Panc1 (cell line): ENCODE data around the gene ZNF462. TPM values are rescaled to one million over a fixed set of nuclear protein-coding genes. Genes with fewer than 3 reads are reported as not detected.

Source experiments
- ATAC-seq: fragments of 200-7000 bp; cut with Tn5 transposase; 2 replicates; pipeline ENCODE4 v1.9.1; 2020; ENCODE audit warnings: mild to moderate bottlenecking, moderate library complexity
- BruUV-seq: library from RNA; stranded (reverse); fragments of 400-500 nt; replicated peaks from 2 replicates; lab custom pipeline; 2021; lab: Mats Ljungman, UMichigan
- CTCF ChIA-PET: fragments of 300-600 bp; sonication (Branson Sonifier 250); formaldehyde crosslinking; loops from one replicate; lab custom pipeline; 2022; ENCODE audit warnings: antibody characterized with exemption; lab: Charles Lee
- POLR2A ChIA-PET: fragments of 300-600 bp; sonication (Branson Sonifier 250); formaldehyde crosslinking; loops from one replicate; lab custom pipeline; 2022; ENCODE audit warnings: antibody characterized with exemption; lab: Charles Lee
- DNase-seq: peaks from one replicate; pipeline ENCODE4 v3.0.0-alpha.2; 2010; ENCODE audit warnings: low read depth, low spot score
- H3K27ac ChIP-seq: 2 replicates; pipeline ENCODE4 v1.5.1; 2011; ENCODE audit warnings: mild to moderate bottlenecking, low read length, inconsistent platforms
- H3K27me3 ChIP-seq: fragments of 200-500 bp; sonication (Bioruptor generic); 2 replicates; pipeline ENCODE4 v1.6.0; 2014; ENCODE audit warnings: low read length, inconsistent platforms; ENCODE audit not compliant: control insufficient read depth, insufficient read depth
- H3K36me3 ChIP-seq: fragments of 200-500 bp; sonication (Bioruptor generic); 2 replicates; pipeline ENCODE4 v1.5.1; 2014; ENCODE audit warnings: inconsistent platforms, mild to moderate bottlenecking, low read length, moderate library complexity; ENCODE audit not compliant: control insufficient read depth, insufficient read depth
- H3K4me1 ChIP-seq: 2 replicates; pipeline ENCODE4 v1.5.1; 2011; ENCODE audit warnings: inconsistent platforms, mild to moderate bottlenecking, low read length, moderate library complexity; ENCODE audit not compliant: control insufficient read depth, insufficient read depth
- H3K4me3 ChIP-seq, 2 experiments: 2 replicates each; pipeline ENCODE4 v1.5.1; 2011 to 2012; ENCODE audit warnings: low read depth in 2 of 2, low read length in 2 of 2, mild to moderate bottlenecking in 2 of 2, inconsistent platforms in 1 of 2, moderate library complexity in 1 of 2
- H3K9me3 ChIP-seq: fragments of 200-500 bp; sonication (Bioruptor generic); 2 replicates; pipeline ENCODE4 v1.5.1; 2014; ENCODE audit warnings: low read depth, mild to moderate bottlenecking, inconsistent platforms, low read length, moderate library complexity; ENCODE audit not compliant: control insufficient read depth, insufficient read depth
- CTCF ChIP-seq: fragments of 450-650 bp; IDR thresholded peaks from 2 replicates; pipeline ENCODE4 v1.5.1; 2017; ENCODE audit warnings: mild to moderate bottlenecking
- POLR2AphosphoS5 ChIP-seq: IDR thresholded peaks from 2 replicates; pipeline ENCODE4 v1.6.1; 2012; ENCODE audit warnings: mild to moderate bottlenecking, low read depth, low read length, moderate library complexity
- REST ChIP-seq, 2 experiments: IDR thresholded peaks; 2 replicates each; pipeline ENCODE4 v1.6.1; 2011 to 2012; ENCODE audit warnings: low read depth in 2 of 2, control low read depth in 1 of 2, low read length in 1 of 2, mild to moderate bottlenecking in 1 of 2, moderate library complexity in 1 of 2; ENCODE audit not compliant: insufficient read depth in 1 of 2
- SIN3A ChIP-seq: IDR thresholded peaks from 2 replicates; pipeline ENCODE4 v1.6.1; 2012; ENCODE audit warnings: low read depth, mild to moderate bottlenecking, low read length, moderate library complexity, borderline replicate concordance; ENCODE audit not compliant: insufficient read depth
- TCF7L2 ChIP-seq: IDR thresholded peaks from 2 replicates; pipeline ENCODE4 v1.6.1; 2011; ENCODE audit warnings: mild to moderate bottlenecking, low read depth, low read length, inconsistent platforms
- in situ Hi-C: cut with HindIII; loops from 2 replicates; pipeline ENCODE4 v1.10.0; 2016; ENCODE audit warnings: low sequenced_read_pairs, low pct_unique_long_range_greater_than_20kb
- intact Hi-C: fragments of 100-400 bp; cut with micrococcal nuclease; formaldehyde crosslinking; loops from one replicate; pipeline ENCODE4 v1.10.0; 2022; ENCODE audit not compliant: unreplicated experiment
- total RNA-seq: library from RNA; stranded (reverse); gene quantifications from one replicate; pipeline ENCODE4 v1.2.1, GENCODE V29; 2021; ENCODE audit not compliant: unreplicated experiment

Gene ZNF462
- total RNA-seq, 1 experiment from 2014 or later, result 34.8 TPM

DNA sequence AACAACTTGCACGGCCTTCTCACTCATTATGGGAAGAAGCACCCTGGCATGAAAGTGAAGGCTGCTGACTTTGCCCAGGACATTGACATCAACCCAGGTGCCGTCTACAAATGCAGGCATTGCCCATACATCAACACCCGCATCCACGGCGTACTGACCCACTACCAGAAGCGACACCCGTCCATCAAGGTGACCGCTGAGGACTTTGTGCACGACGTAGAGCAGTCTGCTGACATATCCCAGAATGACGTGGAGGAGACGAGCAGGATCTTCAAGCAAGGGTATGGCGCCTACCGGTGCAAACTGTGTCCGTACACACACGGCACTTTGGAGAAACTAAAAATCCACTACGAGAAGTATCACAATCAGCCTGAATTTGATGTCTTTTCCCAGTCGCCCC lies 65.4 kb downstream of the ZNF462 start:
- Histone ChIP-seq H3K27me3 (no peaks in the 10 kb centered on the region), H3K9me3 (no peaks in the 10 kb centered on the region), H3K4me1 (no peaks in the 10 kb centered on the region), H3K36me3 (no peaks in the 10 kb centered on the region; the same call in 1 of the 2 replicates), H3K27ac (no peak overlapping the region), H3K4me3 (no peak overlapping the region)
- ATAC-seq, result no peak
- DNase-seq, result no peak
- ChIA-PET POLR2A (no interaction called here), CTCF (no interaction called here)
- intact Hi-C loops, result no loop called here
- TF ChIP-seq SIN3A (no peak), CTCF (no peak), POLR2AphosphoS5 (no peak), TCF7L2 (no peak), REST (IDR thresholded peaks at IDR 0.05; ENCODE audit: insufficient read depth in 1 of 2, low read depth in 2 of 2, low read length in 1 of 2) (no peak)
- no TSS peak for BruUV-seq
- in situ Hi-C loops, result no loop called here

- H3K27me3 ChIP-seq, result no peaks in the 10 kb centered on the region
- no TSS peak for BruUV-seq
- in situ Hi-C loops, result no loop called here
Measured at GRCh38 chr9:106929471-106930177, 66.7 kb downstream of the ZNF462 start.

DNA sequence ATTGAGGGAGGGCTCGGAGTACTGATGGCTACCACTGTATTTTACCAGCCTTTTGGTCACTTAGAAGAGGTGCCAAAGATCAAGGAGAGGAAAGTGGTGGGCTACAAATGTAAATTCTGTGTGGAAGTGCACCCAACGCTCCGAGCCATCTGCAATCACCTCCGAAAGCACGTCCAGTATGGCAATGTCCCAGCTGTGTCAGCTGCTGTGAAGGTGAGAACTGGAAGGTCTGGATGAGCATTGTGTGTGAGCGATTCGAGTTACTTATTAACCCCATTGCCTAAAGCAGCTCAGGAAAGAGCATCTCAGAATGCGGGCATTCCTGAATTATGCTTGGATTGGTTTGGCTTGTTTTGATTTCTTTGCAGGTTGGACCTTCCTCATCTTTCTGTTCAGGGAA lies 67.5 kb downstream of the ZNF462 start:
- ChIA-PET POLR2A (no interaction called here), CTCF (no interaction called here)
- intact Hi-C loops, result no loop called here
- TF ChIP-seq CTCF, result no peak
- H3K27ac ChIP-seq, result no peak overlapping the region
- H3K27me3 ChIP-seq, result no peaks in the 10 kb centered on the region
- H3K36me3 ChIP-seq, result peaks cover 2% of the 10 kb centered on the region; the same call in 1 of the 2 replicates
- H3K9me3 ChIP-seq, result no peaks in the 10 kb centered on the region
- BruUV-seq, result no TSS peak
- no peak for ATAC-seq
- no peak for DNase-seq
- H3K4me1 ChIP-seq, result no peaks in the 10 kb centered on the region
- H3K4me3 ChIP-seq, result no peak overlapping the region
- in situ Hi-C loops, result no loop called here

More at GRCh38 chr9:106929471-106930177, 66.7 kb downstream of the ZNF462 start:
- Histone ChIP-seq H3K9me3 (no peaks in the 10 kb centered on the region), H3K4me3 (no peak overlapping the region), H3K36me3 (peaks cover 2% of the 10 kb centered on the region; the same call in 1 of the 2 replicates), H3K27ac (no peak overlapping the region), H3K4me1 (no peaks in the 10 kb centered on the region)
- DNase-seq, result no peak
- intact Hi-C loops, result no loop called here
- ChIA-PET POLR2A (no interaction called here), CTCF (no interaction called here)
- no peak for ATAC-seq
- TF ChIP-seq POLR2AphosphoS5 (no peak), SIN3A (no peak), TCF7L2 (no peak)
